ENCODE results near the gene ZNF775.

Gene ZNF775

GRCh38 chr7:150432915-150433892 lies 54.1 kb downstream of the ZNF775 start:
- no peak for DNase-seq (ENCODE audit: low read depth)
- no peak for TF ChIP-seq CTCF (IDR thresholded peaks at IDR 0.05; ENCODE audit: low read length, missing control alignments)
- no peak overlapping the region for H3K4me3 ChIP-seq (replicated peaks; ENCODE audit: low read depth, low read length)

DNA sequence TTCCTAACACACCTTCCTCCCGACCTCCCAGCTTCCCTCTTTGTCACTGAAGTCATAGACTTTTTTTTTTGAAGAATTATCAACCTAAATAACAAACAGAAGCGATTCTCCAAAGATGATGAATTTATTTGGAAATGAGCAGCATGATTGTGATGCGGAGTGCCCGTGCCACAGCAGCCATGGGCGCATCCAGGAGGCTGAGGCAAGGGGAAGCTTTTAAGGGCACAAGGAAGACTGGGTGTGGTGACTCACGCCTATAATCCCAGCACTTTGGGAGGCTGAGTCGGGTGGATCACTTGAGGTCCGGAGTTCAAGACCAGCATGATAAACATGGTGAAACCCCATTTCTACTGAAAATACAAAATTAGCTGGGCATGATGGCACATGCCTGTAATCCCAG lies 55.1 kb downstream of the ZNF775 start:
- H3K4me3 ChIP-seq (replicated peaks; ENCODE audit: low read depth, low read length): no peak overlapping the region
- DNase-seq (ENCODE audit: low read depth): no peak
- TF ChIP-seq CTCF (IDR thresholded peaks at IDR 0.05; ENCODE audit: low read length, missing control alignments): no peak

GRCh38 chr7:150435047-150435389 lies 55.9 kb downstream of the ZNF775 start:
- H3K4me3 ChIP-seq (replicated peaks; ENCODE audit: low read depth, low read length): no peak overlapping the region
- no peak for DNase-seq (ENCODE audit: low read depth)
- TF ChIP-seq CTCF (IDR thresholded peaks at IDR 0.05; ENCODE audit: low read length, missing control alignments): no peak

DNA sequence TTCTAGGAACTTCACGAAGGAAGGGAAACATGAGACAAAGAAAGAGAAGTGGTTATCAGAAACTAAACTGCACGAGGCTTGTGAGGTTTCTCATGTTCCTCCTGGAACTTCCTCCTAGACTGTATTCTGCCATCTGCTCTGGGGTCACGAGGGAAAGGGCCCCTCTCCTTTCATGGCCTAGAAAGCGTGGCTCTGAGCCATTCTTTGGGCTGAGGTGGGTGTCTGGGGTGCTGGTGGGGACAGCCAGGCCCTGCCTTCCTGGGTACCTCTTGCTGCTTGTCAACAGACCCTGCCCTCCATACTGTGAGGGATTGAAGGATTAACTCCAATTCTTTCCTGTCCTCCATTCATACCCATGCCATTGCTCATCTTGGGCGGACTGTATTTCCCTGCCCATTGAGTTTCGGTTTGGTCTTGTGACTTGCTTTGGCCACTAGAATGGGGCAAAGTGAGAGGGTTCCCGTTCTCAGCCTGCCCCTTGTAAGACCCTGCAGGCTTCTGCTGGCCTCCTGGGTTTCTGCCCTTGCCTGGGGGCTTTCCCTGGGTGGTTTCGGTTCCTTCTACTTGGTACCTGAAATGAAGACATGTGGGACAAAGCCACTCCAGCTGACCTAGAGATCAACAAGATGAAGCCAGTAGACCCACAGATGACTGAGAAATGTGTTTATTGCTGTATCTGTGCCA lies 56.4 kb downstream of the ZNF775 start:
- H3K4me3 ChIP-seq (replicated peaks; ENCODE audit: low read depth, low read length): no peak overlapping the region
- TF ChIP-seq CTCF (IDR thresholded peaks at IDR 0.05; ENCODE audit: low read length, missing control alignments): no peak
- no peak for DNase-seq (ENCODE audit: low read depth)

DNA sequence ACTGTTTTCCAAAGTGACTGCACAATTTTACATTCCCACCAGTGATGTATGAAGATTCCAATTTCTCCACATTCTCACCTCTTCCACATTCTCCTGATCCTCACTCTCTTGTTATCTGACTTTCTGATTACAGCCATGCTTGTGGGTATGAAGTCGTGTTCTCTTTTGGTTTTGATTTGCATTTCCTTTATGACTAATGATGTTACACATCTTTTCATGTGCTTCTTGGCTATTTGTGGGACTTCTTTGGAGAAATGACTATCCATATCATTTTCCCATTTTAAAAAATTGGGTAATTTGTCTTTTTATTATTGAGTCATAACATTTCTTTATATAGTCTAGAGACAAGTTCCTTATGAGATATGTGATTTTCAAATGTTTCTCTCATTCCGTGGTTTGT lies 60.8 kb downstream of the ZNF775 start:
- peak; percentile 32 for DNase-seq (ENCODE audit: low read depth)
- no peak for TF ChIP-seq CTCF (IDR thresholded peaks at IDR 0.05; ENCODE audit: low read length, missing control alignments)
- no peak overlapping the region for H3K4me3 ChIP-seq (replicated peaks; ENCODE audit: low read depth, low read length)

GRCh38 chr7:150441524-150441923 lies 62.4 kb downstream of the ZNF775 start:
- DNase-seq (ENCODE audit: low read depth): no peak
- TF ChIP-seq CTCF (IDR thresholded peaks at IDR 0.05; ENCODE audit: low read length, missing control alignments): no peak
- H3K4me3 ChIP-seq (replicated peaks; ENCODE audit: low read depth, low read length): no peak overlapping the region
